IMR-90 (cell line): ENCODE results near the gene SPATA21.

Source experiments
- MAFK ChIP-seq: IDR thresholded peaks from 2 replicates; pipeline ENCODE4 v1.6.1; 2012; ENCODE audit warnings: low read depth, low read length, improper control_type of control experiment
- MAZ ChIP-seq: IDR thresholded peaks from 2 replicates; pipeline ENCODE4 v1.6.1; 2012; ENCODE audit warnings: low read depth, mild to moderate bottlenecking, low read length, improper control_type of control experiment, moderate library complexity, borderline replicate concordance
- NFE2L2 ChIP-seq: fragments of 150-350 bp; IDR thresholded peaks from 2 replicates; pipeline ENCODE4 v1.6.1; 2016; ENCODE audit warnings: low read depth, mild to moderate bottlenecking, low read length
- POLR2A ChIP-seq: IDR thresholded peaks from 2 replicates; pipeline ENCODE4 v1.6.1; 2012; ENCODE audit warnings: mild to moderate bottlenecking, low read depth, low read length
- RFX5 ChIP-seq: IDR thresholded peaks from 2 replicates; pipeline ENCODE4 v1.8.0; 2012; ENCODE audit warnings: low read depth, mild to moderate bottlenecking, low read length, moderate library complexity
- TF ChIP-seq, protein P1 (sequence below): conservative IDR thresholded peaks from 2 replicates; pipeline ENCODE4 v1.5.1; 2012; ENCODE audit warnings: mild to moderate bottlenecking, low read depth, low read length, improper control_type of control experiment

DNA sequence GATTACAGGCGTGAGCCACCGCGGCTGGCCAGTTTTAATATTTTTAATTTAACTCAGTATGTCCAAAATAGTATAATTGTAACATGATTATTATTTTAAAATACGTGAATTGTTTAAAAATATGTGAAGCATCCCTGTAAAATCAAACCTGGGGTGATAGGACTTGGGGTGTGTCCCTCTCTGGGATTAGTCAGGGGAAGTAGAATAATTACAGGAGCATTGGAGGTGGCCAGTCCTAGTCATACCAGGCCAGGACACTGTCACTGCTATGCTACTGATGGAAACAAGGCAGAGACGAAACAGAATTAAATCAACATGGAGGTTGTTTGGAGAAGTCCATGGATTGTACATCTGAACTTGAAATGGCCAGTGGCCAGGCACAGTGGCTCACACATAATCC, 53.3 kb downstream of the SPATA21 start:
- TF ChIP-seq, protein P1, sequence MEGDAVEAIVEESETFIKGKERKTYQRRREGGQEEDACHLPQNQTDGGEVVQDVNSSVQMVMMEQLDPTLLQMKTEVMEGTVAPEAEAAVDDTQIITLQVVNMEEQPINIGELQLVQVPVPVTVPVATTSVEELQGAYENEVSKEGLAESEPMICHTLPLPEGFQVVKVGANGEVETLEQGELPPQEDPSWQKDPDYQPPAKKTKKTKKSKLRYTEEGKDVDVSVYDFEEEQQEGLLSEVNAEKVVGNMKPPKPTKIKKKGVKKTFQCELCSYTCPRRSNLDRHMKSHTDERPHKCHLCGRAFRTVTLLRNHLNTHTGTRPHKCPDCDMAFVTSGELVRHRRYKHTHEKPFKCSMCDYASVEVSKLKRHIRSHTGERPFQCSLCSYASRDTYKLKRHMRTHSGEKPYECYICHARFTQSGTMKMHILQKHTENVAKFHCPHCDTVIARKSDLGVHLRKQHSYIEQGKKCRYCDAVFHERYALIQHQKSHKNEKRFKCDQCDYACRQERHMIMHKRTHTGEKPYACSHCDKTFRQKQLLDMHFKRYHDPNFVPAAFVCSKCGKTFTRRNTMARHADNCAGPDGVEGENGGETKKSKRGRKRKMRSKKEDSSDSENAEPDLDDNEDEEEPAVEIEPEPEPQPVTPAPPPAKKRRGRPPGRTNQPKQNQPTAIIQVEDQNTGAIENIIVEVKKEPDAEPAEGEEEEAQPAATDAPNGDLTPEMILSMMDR, result no peak
- TF ChIP-seq NFE2L2, result no peak
- no peak for TF ChIP-seq MAFK
- TF ChIP-seq POLR2A, result no peak
- TF ChIP-seq MAZ, result no peak
- TF ChIP-seq RFX5, result no peak
